SU-DHL-6 (cell line): ENCODE results near the gene AFF3.

ENCODE experiments used
- H2AFZ ChIP-seq: fragments of 200-600 bp; sonication (generic); 2 replicates; pipeline ENCODE4 v1.6.1; 2014; ENCODE audit warnings: low read depth, mild to moderate bottlenecking, moderate library complexity, mixed read lengths, antibody characterized with exemption, low read length; ENCODE audit not compliant: severe bottlenecking
- H3F3A ChIP-seq: fragments of 200-600 bp; shearing (Covaris generic); 2 replicates; pipeline ENCODE4 v1.6.0; 2016; ENCODE audit warnings: antibody characterized with exemption, mild to moderate bottlenecking; ENCODE audit not compliant: insufficient read depth
- H3K27ac ChIP-seq: fragments of 200-600 bp; sonication (generic); 2 replicates; pipeline ENCODE4 v1.5.1; 2016; ENCODE audit warnings: low read depth, mild to moderate bottlenecking, low read length, moderate library complexity, mixed read lengths
- H3K27me3 ChIP-seq: fragments of 200-600 bp; sonication (generic), shearing (Covaris generic); 2 replicates; pipeline ENCODE4 v1.6.0; 2014; ENCODE audit warnings: mild to moderate bottlenecking, low read length
- H3K36me3 ChIP-seq: fragments of 200-600 bp; sonication (generic); 2 replicates; pipeline ENCODE4 v1.6.1; 2014; ENCODE audit warnings: mild to moderate bottlenecking, low read length, mixed read lengths
- H3K4me2 ChIP-seq: fragments of 300-600, 200-600 bp; shearing (Covaris generic), sonication (generic); 2 replicates; pipeline ENCODE4 v1.6.0; 2014; ENCODE audit warnings: low read length, low read depth, mild to moderate bottlenecking; ENCODE audit not compliant: poor library complexity, severe bottlenecking
- H3K4me3 ChIP-seq: fragments of 200-600 bp; sonication (generic); 2 replicates; pipeline ENCODE4 v1.5.1; 2014; ENCODE audit warnings: antibody characterized with exemption, low read length, mild to moderate bottlenecking, mixed read lengths; ENCODE audit not compliant: insufficient read depth, poor library complexity, severe bottlenecking
- H3K79me2 ChIP-seq: fragments of 200-600 bp; sonication (generic); 2 replicates; pipeline ENCODE4 v1.6.1; 2014; ENCODE audit warnings: mild to moderate bottlenecking, low read length, moderate library complexity; ENCODE audit not compliant: insufficient read depth
- H3K9ac ChIP-seq: fragments of 200-600 bp; sonication (generic); 2 replicates; pipeline ENCODE4 v1.7.0; 2014; ENCODE audit warnings: mild to moderate bottlenecking, low read length
- H3K9me2 ChIP-seq: fragments of 200-600 bp; sonication (generic); replicated peaks from 2 replicates; pipeline ENCODE4 v1.6.1; 2014; ENCODE audit warnings: low read length; ENCODE audit not compliant: insufficient read depth
- H3K9me3 ChIP-seq: fragments of 200-600 bp; sonication (generic); 2 replicates; pipeline ENCODE4 v1.6.1; 2014; ENCODE audit warnings: low read length, mixed read lengths; ENCODE audit not compliant: insufficient read depth
- H4K20me1 ChIP-seq: fragments of 200-600 bp; sonication (generic); 2 replicates; pipeline ENCODE4 v1.6.1; 2014; ENCODE audit warnings: low read depth, mild to moderate bottlenecking, antibody characterized with exemption, low read length, moderate library complexity, mixed read lengths
- CTCF ChIP-seq: fragments of 200-600 bp; sonication (generic); IDR thresholded peaks from one replicate; pipeline ENCODE4 v1.5.1; 2017; ENCODE audit warnings: antibody characterized with exemption, mild to moderate bottlenecking, low read length, moderate library complexity; ENCODE audit not compliant: insufficient read depth, poor library complexity, severe bottlenecking
- EZH2phosphoT487 ChIP-seq: fragments of 200-600 bp; sonication (generic), shearing (Covaris generic); conservative IDR thresholded peaks from 2 replicates; pipeline ENCODE4 v1.6.1; 2018; ENCODE audit warnings: mild to moderate bottlenecking, antibody characterized with exemption, low read length, moderate library complexity, mixed read lengths

The AFF3 gene

GRCh38 chr2:99899058-99899855 lies 243.1 kb downstream of the AFF3 start:
- no peak overlapping the region for H3K27ac ChIP-seq
- H4K20me1 ChIP-seq, result 0 out of 2 replicates have a peak, but pooled peaks cover 4% of the 10 kb centered on the region
- H3K4me3 ChIP-seq, result no peak overlapping the region
- no peak overlapping the region for H3K9ac ChIP-seq
- TF ChIP-seq EZH2phosphoT487 (no peak), CTCF (no peak)
- H2AFZ ChIP-seq, result no peak overlapping the region
- no peaks in the 10 kb centered on the region for H3K36me3 ChIP-seq
- no peak overlapping the region for H3K4me2 ChIP-seq
- no peaks in the 10 kb centered on the region for H3K79me2 ChIP-seq
- H3K9me2 ChIP-seq, result no peaks in the 10 kb centered on the region
- no peaks in the 10 kb centered on the region for H3K9me3 ChIP-seq
- H3F3A ChIP-seq, result no peaks in the 10 kb centered on the region
- H3K27me3 ChIP-seq, result no peaks in the 10 kb centered on the region

- H3K36me3 ChIP-seq, result no peaks in the 10 kb centered on the region
- no peaks in the 10 kb centered on the region for H3K79me2 ChIP-seq
- no peaks in the 10 kb centered on the region for H3K27me3 ChIP-seq
- no peak overlapping the region for H2AFZ ChIP-seq
- no peaks in the 10 kb centered on the region for H3K9me3 ChIP-seq
- H3K9ac ChIP-seq, result no peak overlapping the region
- no peak overlapping the region for H3K4me3 ChIP-seq
- no peak overlapping the region for H3K4me2 ChIP-seq
- TF ChIP-seq CTCF, result no peak
- TF ChIP-seq EZH2phosphoT487, result no peak
- no peak overlapping the region for H3K27ac ChIP-seq
- H3F3A ChIP-seq, result no peaks in the 10 kb centered on the region
- H3K9me2 ChIP-seq, result no peaks in the 10 kb centered on the region
- no peaks in the 10 kb centered on the region for H4K20me1 ChIP-seq
Observed at GRCh38 chr2:99898336-99899048, 243.9 kb downstream of the AFF3 start.

GRCh38 chr2:99891428-99891780 lies 251.0 kb downstream of the AFF3 start:
- TF ChIP-seq CTCF (no peak), EZH2phosphoT487 (no peak)
- H3K4me3 ChIP-seq, result no peak overlapping the region
- H4K20me1 ChIP-seq, result no peaks in the 10 kb centered on the region
- H3K9me2 ChIP-seq, result no peaks in the 10 kb centered on the region
- H3K27ac ChIP-seq, result no peak overlapping the region
- no peak overlapping the region for H3K9ac ChIP-seq
- H2AFZ ChIP-seq, result no peak overlapping the region
- H3K27me3 ChIP-seq, result no peaks in the 10 kb centered on the region
- H3K36me3 ChIP-seq, result no peaks in the 10 kb centered on the region
- no peaks in the 10 kb centered on the region for H3K9me3 ChIP-seq
- no peaks in the 10 kb centered on the region for H3K79me2 ChIP-seq
- H3F3A ChIP-seq, result no peaks in the 10 kb centered on the region
- no peak overlapping the region for H3K4me2 ChIP-seq
